Eye (tissue), 1 donor: ENCODE measurements around the gene LMOD2.
"Not testable (repeated sequence)": the region's sequence is repeated elsewhere in the genome, so short reads cannot be mapped to it uniquely, and the experiment has no call there.

Experiments used
- DNase-seq: peaks from one replicate; pipeline ENCODE4 v3.0.0-alpha.2; 2015

LMOD2 gene

GRCh38 chr7:123655614-123656013 is at the start of gene LMOD2:
LMOD2 (plus strand) TSS chr7:123655866; CDS start chr7:123655964, 98 bp downstream.
- no peak for DNase-seq

DNA sequence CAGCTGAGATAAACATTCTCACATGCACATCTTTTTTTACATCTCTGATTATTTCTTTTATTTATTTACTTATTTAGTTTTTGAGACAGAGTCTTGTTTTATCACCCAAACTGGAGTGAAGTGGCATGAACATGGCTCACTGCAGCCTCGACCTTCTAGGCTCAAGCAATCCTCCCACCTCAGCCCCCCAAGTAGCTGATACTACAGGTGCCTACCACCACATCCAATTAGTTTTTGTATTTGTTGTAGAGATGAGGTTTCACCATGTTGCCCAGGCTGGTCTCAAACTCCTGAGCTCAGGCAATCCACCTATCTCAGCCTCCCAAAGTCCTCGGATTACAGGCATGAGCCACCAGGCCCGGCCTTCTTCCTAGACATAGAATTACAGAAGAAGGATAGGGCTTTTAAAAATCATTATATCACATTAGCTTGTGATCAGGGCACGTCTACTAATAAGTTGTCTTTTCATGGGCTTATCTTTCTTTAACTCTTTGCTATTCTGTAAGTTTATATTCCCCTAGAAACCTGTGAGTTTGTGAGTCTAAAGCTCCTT is 48.2 kb upstream of the LMOD2 start:
- no peak for DNase-seq

DNA sequence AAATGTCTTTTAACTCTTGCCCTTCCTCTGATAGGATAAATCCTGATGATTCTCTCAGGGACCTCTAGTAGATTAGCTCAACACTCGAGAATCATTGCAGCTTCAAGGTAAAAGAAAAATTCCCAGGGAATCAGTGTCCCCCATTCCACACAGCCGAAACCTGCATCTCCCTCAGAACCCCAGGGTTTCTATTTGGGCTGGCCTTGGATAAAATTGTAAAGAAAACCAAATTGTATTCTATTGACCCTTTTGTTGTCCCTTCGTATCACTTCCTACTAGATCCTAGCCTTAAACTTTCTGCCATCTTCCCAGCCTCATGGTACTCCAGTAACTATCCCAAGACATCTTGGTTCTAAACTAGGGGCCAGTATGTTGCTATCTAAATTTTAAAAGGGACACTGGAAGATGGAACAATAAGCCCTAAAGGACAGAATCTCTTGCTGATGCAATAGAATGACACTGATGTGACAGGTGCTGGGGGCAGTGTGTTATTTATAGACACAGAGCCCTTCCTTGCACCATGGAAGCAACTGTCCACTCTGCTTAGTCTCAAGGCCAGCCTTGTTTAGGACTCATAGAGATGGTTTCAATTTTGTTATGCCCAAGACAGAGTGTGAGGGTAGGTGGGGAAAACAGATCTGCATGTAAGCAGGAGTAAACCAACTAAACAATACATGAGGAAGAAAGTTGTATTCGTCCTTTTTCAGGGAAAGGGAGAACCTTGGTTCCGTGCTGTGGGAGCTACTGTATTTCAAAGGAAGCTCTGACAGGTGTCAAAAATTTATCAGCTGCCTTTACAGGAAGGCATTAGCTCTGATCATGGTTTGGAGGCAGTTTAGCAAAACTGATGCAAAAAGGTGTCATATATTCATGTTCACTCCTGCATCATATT is 46.4 kb upstream of the LMOD2 start:
- DNase-seq, result peak; percentile 74

DNA sequence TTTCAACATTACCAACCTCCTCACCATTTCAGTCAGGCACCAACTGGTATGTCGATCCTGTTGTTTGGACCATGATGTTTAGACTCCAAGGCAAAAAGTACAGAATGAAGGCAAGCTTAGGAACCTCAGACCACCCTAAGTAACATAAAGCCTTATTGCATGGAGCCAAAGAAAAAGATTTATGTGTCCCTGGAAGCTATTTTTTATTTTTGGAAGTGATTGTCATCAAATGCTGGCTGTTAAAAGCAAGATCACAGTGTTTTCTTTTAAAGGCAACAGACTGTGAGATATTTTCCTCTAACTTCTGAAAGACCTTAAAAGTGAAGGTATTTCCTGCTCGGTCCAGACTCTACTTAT is 45.8 kb upstream of the LMOD2 start:
- no peak for DNase-seq

GRCh38 chr7:123612024-123612423 is 43.6 kb upstream of the LMOD2 start:
- no peak for DNase-seq

GRCh38 chr7:123615344-123615743 is 40.3 kb upstream of the LMOD2 start:
- peak; percentile 46 for DNase-seq

- no peak for DNase-seq
Observed at GRCh38 chr7:123616223-123616622, 39.4 kb upstream of the LMOD2 start.

DNA sequence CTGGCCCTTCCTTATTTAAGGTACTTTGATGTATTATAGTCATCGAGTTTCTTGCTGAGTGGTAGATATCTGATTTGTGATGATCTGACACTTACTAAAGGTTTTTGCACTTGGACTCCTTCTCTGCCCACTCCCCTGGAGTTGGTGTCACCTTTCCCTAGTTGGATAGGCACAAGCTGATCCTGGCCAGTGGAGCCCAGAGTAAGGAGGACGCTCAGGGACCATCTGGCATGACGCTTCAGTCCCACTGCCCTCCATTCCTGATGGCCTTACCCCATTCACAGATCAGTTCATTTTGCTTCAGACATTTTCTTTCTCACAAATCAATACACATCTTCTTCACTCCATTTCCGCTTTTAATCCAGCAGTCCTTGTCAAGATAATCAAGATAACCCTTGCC is 34.0 kb upstream of the LMOD2 start:
- peak; percentile 43 for DNase-seq

DNA sequence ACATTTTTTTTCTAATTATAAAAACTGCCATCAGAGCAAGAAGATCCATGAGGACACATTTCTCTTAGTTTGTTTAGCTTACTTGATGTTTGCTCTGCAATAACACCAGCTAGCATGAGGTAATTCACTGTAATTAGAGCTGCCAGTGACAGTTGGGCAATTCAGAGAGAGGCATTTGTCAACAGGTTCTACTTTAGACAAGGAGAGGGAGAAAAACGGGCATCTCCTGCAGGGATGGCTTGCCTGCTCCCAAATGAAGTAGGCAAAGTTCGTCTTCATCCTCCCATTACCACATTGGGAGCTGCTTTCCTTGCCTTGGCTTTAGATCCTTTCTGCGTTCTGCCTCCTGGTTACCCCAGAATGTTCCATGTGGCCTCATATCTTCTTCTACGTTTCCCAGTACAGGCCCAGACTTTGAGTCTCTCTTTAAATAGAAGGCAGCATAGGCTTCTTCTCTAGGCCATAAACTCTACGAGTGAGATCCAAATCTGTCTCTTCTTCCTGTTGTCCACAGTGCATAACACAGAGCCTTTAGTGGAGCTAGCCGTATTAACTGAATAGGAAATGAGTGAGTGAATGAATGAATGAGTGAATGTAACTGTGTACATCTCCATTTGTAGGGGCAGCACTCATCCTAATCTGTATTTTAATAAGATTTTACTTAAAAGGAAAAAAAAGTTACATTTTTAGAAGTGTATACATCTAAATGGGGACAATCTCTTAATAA is 32.8 kb upstream of the LMOD2 start:
- DNase-seq, result no peak

GRCh38 chr7:123624527-123625183 is 31.0 kb upstream of the LMOD2 start:
- DNase-seq, result no peak

- DNase-seq, result no peak
Observed at GRCh38 chr7:123625254-123625653, 30.4 kb upstream of the LMOD2 start.

- peak; percentile 63 for DNase-seq
Observed at GRCh38 chr7:123627851-123628250, 27.8 kb upstream of the LMOD2 start.

GRCh38 chr7:123628829-123629228 is 26.8 kb upstream of the LMOD2 start:
- DNase-seq, result no peak

- DNase-seq, result no peak
Observed at GRCh38 chr7:123629281-123629680, 26.4 kb upstream of the LMOD2 start.

DNA sequence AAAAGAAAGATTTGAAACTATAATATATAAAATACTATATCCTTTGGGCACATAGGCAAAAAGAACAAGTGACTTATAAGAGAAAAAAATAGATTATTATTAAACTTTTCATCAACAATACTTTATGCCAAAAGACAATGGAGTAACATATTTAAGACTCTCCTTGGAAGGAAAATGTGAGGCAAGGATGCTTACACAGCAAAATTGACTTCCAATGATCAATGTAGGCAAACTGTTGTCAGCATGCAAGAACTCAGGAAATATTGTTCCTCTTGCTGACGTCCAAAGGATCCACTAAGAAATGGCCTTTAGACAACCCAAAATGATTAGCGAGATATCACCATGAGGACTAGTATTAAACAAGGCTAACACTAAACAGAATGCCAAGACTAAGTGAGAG is 22.9 kb upstream of the LMOD2 start:
- DNase-seq, result no peak

DNA sequence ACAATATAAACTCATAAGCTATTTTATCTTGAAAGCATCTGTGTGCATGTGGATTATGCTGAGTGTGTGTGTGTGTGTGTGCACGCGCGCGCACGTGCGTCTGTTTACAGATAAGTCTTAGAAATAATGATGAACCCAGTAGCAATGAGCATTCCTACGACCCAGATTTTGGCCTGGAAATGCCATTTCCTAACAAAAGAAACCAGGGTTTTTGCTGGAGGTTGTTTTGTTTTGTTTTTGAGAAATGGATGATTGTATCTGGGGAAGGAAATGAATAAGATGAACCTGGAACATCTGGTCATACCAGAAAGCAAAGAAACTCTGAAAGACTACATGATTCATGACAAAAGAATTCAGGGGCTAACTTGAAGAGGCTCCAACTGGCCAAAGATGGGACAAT is 22.1 kb upstream of the LMOD2 start:
- no peak for DNase-seq

DNA sequence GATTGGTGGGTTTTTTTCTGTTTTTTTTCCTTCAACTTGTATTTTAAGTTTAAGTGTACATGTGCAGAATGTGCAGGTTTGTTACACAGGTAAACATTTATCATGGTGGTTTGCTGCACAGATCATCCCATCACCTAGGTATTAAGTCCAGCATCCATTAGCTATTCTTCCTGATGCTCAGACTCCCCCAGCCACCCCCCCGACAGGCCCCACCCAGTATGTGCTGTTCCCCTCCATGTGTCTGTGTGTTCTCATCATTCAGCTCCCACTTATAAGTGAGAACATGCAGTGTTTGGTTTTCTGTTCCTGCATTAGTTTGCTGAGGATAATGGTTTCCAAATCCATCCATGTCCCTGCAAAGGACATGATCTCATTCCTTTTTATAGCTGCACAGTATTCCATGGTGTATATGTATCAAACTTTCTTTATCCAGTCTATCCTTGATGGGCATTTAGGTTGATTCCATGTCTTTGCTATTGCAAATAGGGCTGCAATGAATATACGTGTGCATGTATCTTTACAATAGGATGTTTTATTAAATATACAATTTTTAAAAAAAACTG is 21.6 kb upstream of the LMOD2 start:
- DNase-seq, result not testable (repeated sequence)

- DNase-seq, result peak; percentile 46
Observed at GRCh38 chr7:123635551-123636359, 19.9 kb upstream of the LMOD2 start.

- no peak for DNase-seq
Observed at GRCh38 chr7:123637203-123637602, 18.5 kb upstream of the LMOD2 start.

DNA sequence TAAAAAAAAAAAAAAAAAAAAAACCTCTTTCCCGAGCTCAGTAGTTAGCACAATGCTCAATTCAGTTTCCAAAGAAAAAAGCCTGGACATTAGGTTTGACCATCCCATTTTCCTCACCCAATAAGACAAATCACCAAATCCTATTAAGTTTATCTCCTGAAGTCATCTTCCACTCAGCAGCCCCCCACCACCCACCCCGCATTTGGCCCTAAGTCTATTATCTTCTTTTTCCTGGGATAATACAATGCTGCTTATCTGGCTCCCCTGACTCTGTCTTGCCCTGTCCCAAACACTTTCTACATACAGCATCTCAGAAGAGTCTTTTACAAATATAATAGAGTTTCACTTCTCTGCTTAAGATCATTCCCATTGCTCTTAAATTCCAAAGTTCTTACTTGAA is 17.8 kb upstream of the LMOD2 start:
- DNase-seq, result no peak

DNA sequence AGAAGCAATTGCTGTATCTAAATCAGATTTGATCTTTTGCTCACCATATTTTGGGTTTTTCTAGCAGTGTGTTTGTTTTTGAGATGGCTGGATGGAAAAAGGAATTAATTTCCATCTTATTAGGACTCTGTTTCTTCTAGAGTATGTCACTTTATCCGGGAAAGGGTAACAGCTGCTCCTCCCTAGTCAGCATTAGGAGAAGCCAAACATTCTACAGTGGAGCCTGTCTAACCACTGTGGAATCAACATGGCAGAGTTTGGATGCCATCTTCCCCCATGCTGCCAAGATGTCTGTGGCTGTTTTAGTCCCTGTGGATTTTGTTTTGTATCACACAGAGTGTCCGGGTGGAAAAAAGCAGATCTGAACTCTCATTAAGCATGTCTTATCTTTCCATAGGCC is 16.0 kb upstream of the LMOD2 start:
- DNase-seq, result no peak

DNA sequence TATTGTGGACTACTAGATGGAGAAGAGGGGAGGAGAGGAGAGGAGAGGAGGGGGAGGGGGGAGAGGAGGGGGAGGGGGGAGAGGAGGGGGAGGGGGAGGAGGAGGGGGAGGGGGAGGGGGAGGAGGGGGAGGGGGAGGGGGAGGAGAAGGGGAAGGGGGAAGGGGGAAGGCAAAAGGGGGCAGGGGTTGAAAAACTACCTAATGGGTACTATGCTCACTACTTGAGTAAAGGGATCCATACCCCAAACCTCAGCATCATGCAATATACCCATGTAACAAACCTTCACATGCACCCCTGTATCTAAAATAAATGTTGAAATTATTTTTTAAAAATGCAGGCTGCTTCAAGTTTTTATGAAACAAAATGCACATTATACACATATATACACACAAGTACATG is 15.1 kb upstream of the LMOD2 start:
- no peak for DNase-seq
